GM12891 (cell line): Measurements from ENCODE around the gene TRIM25.

Experiments
- DNase-seq: peaks from one replicate; pipeline ENCODE4 v3.0.0; 2011; ENCODE audit warnings: low spot score; ENCODE audit not compliant: insufficient read length
- FAIRE-seq: peaks from 2 replicates; lab custom pipeline; 2011; peaks lifted over from hg19 to GRCh38; lab: Jason Lieb, UNC
- PAX5 ChIP-seq: IDR thresholded peaks from 2 replicates; pipeline ENCODE4 v1.6.1; 2011; ENCODE audit warnings: low read length, moderate library complexity, mild to moderate bottlenecking; ENCODE audit not compliant: insufficient read depth, severe bottlenecking
- POLR2A ChIP-seq: IDR thresholded peaks from 2 replicates; pipeline ENCODE4 v1.6.1; 2011; ENCODE audit warnings: low read depth, low read length, control low read depth
- POLR2AphosphoS5 ChIP-seq: IDR thresholded peaks from 2 replicates; pipeline ENCODE4 v1.6.1; 2011; ENCODE audit warnings: low read depth, low read length, control low read depth
- POU2F2 ChIP-seq: IDR thresholded peaks from 2 replicates; pipeline ENCODE4 v1.6.1; 2011; ENCODE audit warnings: low read depth, mild to moderate bottlenecking, control low read depth, low read length, moderate library complexity
- SPI1 ChIP-seq: IDR thresholded peaks from 2 replicates; pipeline ENCODE4 v1.6.1; 2011; ENCODE audit warnings: low read depth, low read length, control low read depth
- TAF1 ChIP-seq: IDR thresholded peaks from 2 replicates; pipeline ENCODE4 v1.6.1; 2011; ENCODE audit warnings: low read depth, low read length, control low read depth

TRIM25 gene

DNA sequence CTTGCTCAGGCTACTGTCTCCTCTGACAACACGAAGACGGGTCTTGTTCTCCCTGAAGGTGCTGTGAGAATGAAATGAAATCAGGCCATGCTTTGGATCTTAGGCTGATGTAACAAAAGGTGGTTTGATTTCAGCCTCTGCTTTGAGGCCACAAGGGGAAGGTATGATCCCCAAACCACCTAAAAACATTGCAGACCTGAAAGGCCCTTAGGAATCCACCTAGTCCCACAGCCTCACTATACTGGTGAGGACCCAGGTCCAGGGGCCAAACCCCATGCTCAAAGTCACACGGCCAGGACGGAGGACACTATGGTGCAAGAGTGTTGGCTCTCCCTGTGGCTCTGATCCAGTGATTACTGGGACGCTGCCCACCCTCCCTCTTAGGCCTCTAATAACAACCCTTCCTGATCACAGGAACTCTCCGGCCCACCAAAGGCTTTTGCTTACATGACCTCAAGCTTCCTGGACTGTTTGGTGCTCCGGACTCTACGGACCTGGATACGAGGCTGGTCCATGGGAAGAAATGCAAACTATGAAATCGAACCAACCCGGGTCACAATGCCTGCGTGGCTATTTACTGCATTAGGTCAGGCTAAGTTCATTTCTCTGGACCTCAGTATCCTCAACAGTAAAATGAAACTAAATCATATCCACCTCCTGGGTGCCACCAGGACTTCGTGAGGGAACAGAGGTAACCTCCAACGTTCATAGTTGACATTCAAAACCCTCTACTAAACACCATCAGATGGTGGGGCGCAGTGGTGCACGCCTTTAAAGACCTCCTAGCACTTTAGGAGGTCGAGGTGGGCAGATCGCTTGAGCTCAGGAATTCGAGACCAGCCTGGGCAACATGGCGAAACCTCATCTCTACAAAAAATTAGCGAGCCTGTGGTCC lies 1.5 kb downstream of the TRIM25 start:
- TF ChIP-seq SPI1 (no peak), PAX5 (no peak), POU2F2 (no peak), POLR2A (no peak), POLR2AphosphoS5 (no peak), TAF1 (no peak)
- FAIRE-seq = no peak
- DNase-seq = no peak

DNA sequence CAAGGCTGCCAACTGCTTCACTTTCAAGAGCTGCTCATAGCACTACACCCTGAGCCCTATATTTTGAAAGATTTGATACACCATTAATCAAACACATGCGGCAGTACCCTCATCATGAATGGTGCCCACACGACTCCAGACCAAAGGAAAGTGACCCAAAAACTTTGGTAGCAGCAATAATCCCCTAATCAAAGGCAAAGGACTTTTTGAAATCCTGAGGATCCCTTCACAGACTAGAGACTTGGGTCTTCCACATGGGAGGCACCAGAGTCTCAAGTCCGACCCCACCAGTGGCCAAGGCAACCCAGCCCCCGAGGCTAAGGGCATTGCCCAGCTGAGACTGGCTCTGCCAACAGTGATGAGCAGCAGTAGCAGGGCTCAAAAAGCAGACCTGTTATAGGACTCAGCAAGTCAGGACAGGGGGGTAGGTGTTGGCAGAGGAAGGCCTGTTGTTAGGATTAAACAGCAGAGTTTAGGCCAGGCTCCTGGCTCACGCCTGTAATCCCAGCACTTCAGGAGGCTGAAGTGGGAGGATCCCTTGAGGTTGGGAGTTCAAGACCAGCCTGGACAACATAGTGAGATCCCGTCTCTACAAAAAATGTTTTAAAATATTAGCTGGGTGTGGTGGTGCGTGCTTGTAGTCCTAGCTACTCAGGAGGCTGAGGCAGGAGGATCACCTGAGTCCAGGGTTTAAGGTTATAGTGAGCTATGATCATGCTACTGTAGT lies 3.2 kb downstream of the TRIM25 start:
- FAIRE-seq (no peak), DNase-seq (no peak)
- TF ChIP-seq TAF1 (no peak), POLR2AphosphoS5 (no peak), POLR2A (no peak), SPI1 (no peak), POU2F2 (no peak), PAX5 (no peak)

DNA sequence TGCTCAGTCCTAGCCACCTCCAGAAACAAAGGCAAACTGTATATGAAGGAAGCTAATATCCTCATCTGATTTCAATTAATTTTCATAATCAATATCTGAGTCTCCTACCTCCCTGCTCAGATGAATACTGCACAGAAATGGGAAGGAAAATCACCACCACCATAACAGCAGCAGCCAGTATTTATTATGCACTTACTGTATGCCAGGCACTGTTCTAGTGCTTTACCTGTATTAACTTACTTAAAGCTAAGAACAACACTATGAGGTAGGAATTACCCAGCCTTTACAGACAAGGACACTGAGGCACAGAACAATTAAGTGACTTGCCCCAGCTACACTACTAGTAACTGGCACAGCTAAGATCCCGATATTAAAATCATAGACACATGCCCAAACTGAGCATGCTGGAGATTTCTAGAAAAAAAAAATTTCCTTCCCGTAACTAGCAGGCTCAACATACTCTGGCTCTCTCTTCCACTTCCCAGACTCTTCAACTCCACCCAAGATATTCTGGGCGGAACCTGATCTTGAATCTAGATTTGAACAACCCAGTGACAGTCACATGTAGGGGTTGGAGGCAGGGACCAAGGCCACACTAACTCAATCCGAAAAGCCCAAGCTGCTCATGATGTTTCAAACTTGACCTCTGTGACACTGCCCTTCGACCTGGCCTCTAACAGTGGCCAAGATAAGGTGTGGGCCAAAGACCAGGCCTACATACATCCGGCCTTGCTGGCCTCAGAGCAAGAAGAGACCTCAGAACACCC lies 3.9 kb downstream of the TRIM25 start:
- DNase-seq (no peak), FAIRE-seq (no peak)
- no peak for TF ChIP-seq POLR2A
- no peak for TF ChIP-seq SPI1
- TF ChIP-seq POU2F2 = no peak
- TF ChIP-seq PAX5 = no peak
- no peak for TF ChIP-seq TAF1
- no peak for TF ChIP-seq POLR2AphosphoS5

DNA sequence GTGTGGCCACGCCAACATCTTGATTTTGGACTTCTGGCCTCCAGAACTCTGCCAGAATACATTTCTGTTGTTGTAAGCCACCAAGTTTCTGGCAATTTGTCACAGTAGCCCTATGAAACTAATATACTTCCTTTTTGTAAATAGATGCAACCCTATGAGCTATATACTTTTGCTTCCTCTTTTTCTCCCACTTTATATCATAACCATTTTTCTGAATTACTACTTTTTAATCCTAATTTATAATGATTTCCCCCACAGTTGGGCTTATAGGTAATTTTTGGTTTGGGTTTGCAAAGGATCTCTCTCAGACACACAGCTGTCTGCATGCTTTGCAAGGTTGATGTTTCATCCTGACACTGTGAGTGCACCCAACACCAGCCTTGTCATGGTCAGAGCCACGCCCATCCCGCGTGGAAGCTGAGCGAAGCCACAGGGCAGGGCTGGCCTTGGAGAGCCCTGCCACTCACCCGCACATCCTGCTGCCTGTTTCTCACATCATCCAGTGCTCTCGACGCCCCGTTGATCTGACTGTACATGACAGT lies 5.8 kb downstream of the TRIM25 start:
- FAIRE-seq (peak; percentile 80), DNase-seq (peak; percentile 56)
- 0 out of 2 replicates have a peak, but pooled peaks have one; percentile 32 for TF ChIP-seq POLR2AphosphoS5
- TF ChIP-seq PAX5 = no peak

DNA sequence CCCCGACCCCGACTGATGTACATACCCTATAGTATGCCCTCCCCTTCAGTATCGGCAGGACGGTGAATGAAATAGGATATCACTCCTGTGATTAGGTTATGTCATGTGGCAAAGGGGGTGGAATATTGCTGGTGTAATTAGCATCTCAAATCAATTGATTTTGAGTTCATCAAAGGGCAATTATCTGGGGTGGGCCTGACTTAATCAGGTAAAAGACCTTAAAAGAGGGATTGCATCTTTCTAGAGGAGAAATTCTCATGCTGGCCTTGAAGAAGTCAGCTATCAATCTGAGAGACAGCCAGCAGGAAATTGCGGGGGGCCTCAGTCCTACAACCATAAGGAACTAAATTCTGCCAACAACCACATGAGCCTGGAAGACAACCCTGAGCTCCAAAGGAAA lies 10.3 kb downstream of the TRIM25 start:
- TF ChIP-seq POLR2A = no peak
- TF ChIP-seq POLR2AphosphoS5 = no peak
- TF ChIP-seq TAF1 = no peak
- TF ChIP-seq POU2F2 = no peak
- no peak for TF ChIP-seq PAX5
- TF ChIP-seq SPI1 = no peak
- DNase-seq (no peak), FAIRE-seq (no peak)

DNA sequence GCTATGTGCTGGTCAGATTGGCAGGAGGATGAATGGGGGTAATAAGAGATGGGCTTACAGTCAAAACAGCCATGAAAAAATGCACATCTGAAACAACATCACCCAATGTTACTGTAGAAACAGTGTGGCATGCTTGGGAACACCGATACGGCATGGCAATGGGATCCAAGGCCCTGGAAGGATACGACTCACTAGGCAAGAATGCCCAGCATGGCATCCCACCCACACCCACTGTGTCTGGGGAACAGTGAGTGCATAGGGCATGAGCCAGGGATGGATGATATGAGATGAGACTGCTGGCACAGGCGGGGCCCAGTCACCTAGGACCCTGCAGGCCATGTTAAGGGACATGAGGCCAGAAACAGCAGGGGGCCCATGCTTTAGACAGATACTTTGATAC lies 11.5 kb downstream of the TRIM25 start:
- TF ChIP-seq POU2F2 = no peak
- no peak for TF ChIP-seq PAX5
- no peak for TF ChIP-seq POLR2A
- TF ChIP-seq POLR2AphosphoS5 = 0 out of 2 replicates have a peak, but pooled peaks have one; percentile 31
- TF ChIP-seq TAF1 = no peak
- FAIRE-seq (no peak), DNase-seq (no peak)

DNA sequence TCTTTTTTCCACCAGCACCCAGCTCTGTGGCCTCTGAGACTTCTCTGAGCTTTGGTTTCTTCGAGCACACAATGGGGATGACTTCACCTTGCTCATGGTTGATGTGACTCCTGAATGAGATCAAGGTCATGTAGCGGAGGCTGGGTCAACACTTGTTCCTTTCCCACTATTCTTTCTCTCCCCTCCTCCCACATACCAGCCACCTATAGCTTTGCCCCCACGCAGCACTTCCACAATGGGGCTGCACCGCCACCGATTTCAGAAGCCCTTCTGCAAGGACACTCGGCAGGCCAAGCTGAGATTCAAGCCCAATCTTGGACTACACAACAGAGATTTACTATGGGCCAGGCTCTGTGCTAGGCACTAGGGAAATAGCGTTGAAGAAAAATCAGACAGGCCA lies 14.4 kb downstream of the TRIM25 start:
- FAIRE-seq = no peak
- no peak for TF ChIP-seq SPI1
- TF ChIP-seq POU2F2 = no peak
- no peak for TF ChIP-seq POLR2AphosphoS5
- TF ChIP-seq TAF1 = no peak
- no peak for TF ChIP-seq PAX5
- no peak for DNase-seq

DNA sequence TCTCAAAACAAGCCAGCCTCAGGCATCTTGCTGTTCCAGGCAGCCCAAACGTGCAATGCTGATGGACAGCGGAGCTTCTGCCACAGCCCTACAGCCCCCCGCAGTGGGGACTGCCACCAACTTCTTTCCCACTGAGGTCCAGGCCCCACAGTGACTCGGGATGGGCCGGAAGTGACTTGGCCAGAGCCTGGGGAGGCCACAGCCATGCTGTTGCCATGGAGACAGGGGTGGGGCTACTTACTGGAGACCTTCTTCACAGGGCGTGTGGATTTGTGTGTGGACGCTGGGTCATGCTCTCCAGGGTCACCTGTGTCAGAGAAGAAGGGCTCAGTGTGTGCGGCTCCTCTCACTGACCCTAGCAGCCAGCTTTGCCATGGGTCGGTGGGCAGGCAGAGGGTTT lies 15.0 kb downstream of the TRIM25 start:
- TF ChIP-seq SPI1 = no peak
- no peak for TF ChIP-seq TAF1
- TF ChIP-seq POLR2AphosphoS5 = no peak
- TF ChIP-seq POLR2A = no peak
- no peak for TF ChIP-seq POU2F2
- TF ChIP-seq PAX5 = no peak
- FAIRE-seq (no peak), DNase-seq (no peak)

DNA sequence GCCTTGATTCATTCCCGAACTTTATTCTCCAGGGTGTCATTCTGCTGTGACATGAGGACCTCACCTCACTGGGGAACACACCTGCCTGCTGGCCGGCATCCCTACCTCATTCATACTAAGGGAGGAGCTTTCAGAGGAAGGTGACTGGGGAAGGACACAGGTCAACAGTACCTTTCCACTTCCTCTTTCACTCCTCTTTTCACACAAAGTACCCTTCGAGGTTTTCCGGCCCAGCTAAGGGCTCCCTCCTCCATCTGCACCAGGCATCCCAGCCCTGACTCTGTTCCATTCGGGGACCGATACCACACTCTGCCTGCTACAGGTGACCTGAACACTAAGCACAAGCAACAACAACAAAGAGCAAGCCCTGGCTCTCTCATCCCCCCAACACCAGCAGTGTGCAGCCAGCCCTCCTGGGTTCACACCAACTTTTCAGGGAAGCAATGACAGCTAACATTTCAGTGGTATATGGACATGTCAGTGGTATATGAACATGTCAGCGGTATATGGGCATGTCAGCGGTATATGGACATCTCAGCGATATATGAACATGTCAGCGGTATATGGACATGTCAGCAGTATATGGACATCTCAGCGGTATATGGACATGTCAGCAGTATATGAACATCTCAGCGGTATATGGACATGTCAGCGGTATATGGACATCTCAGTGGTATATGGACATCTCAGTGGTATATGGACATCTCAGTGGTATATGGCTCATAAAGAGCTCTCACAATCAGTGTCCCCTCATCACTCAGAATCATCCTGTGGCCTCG lies 16.0 kb downstream of the TRIM25 start:
- FAIRE-seq (peak; percentile 66), DNase-seq (no peak)
- TF ChIP-seq SPI1 = peak; percentile 97
- no peak for TF ChIP-seq PAX5
